ENCODE data around the gene STOX2.

DNA sequence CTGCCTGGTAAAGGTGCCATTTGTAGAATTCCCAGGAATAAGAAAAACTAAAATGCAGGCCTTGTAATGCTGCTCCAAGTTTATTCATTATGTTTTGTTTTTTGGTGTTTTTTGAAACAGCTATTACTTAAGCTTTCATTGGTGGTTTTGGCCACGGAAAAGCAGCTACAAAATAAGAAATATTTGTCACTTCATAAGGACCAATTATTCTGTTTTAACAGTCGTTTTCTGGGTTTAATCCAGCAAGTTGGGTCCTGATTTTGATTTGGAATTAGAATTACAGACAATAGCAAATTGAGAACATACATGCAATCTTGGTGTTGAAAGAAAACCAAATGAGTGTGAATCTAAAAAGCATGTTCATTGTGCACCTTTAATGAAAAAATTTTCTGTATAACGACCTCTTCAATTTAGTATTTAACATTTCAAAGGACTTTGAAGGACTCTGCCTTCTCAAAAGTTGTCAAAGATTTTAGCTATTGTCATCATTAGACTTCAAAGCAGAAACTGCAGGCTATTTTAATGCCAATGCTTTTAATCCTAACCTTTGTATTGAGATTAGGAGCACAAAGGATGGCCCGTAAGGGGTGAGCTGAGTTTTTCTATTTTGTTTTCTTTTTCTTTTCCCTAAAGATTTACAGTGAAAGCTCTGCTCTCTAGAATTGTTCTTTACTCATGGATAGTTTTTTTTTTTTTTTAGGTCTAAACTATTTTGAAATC is 26.7 kb upstream of the STOX2 start:
- TF ChIP-seq, protein P1, sequence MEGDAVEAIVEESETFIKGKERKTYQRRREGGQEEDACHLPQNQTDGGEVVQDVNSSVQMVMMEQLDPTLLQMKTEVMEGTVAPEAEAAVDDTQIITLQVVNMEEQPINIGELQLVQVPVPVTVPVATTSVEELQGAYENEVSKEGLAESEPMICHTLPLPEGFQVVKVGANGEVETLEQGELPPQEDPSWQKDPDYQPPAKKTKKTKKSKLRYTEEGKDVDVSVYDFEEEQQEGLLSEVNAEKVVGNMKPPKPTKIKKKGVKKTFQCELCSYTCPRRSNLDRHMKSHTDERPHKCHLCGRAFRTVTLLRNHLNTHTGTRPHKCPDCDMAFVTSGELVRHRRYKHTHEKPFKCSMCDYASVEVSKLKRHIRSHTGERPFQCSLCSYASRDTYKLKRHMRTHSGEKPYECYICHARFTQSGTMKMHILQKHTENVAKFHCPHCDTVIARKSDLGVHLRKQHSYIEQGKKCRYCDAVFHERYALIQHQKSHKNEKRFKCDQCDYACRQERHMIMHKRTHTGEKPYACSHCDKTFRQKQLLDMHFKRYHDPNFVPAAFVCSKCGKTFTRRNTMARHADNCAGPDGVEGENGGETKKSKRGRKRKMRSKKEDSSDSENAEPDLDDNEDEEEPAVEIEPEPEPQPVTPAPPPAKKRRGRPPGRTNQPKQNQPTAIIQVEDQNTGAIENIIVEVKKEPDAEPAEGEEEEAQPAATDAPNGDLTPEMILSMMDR (IDR thresholded peaks at IDR 0.05), result no peak
- no peak for TF ChIP-seq POLR2A (IDR thresholded peaks at IDR 0.05)
